T-helper 9 cell (primary cell): ENCODE measurements around the gene TRPM3.

Source experiments
- DNase-seq: peaks from one replicate; pipeline ENCODE4 v3.0.0-alpha.2; 2020

The TRPM3 gene

DNA sequence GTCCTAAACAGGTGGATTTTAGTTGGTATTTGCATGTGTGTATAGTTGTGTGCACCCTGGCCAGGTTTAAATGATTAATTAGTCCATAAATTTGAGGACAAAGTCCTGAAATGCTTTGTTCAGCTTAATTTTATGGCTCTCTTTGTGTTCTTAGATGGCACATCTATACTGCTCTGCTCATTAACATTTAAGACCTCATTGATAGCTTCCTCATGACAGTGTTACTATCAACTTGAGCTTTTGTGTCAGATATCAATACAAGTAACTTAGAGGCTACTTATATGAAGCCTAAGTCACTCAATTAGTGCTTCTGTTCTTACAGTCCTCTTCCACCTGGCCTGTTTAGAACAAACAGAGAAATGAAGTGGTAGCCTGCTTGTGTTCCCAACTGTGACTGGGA is 240.9 kb downstream of the TRPM3 start:
- no peak for DNase-seq

DNA sequence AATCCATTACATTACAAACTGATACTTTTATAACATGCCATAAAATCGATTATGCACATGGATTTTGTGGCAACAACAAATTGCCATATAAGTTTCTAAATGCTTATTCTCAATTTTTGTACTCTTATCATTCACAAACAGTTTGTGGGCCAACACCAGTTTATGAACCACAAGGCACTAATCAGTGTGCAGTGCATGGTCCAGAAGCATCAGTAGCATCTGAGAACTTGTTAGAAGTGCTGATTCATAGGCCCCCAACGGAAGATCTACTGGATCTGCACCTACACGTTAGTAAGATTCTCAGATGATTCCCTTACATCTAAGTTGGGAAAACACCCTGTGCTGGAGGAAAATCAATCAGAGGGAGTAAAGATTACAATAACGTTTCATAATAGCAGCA is 242.8 kb downstream of the TRPM3 start:
- DNase-seq: no peak

DNA sequence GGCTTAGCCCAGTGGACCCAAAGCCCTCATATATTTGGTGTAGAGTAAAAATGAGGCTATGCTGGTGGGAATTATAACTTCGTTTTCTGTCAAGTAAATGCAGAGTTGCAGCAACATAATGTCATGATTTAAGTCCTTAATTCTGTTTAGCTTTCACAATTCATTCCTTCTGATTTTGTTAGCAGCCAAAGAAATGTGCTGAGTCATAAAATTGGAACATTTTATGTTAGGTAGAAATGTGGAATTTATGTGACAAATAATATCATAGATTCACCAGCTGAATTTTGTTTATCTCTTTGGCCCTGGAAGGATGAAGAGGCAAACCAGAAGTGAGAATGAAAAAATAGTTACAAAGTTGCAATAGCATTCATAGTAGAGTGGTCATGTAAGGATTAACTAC is 247.0 kb downstream of the TRPM3 start:
- DNase-seq: no peak

DNA sequence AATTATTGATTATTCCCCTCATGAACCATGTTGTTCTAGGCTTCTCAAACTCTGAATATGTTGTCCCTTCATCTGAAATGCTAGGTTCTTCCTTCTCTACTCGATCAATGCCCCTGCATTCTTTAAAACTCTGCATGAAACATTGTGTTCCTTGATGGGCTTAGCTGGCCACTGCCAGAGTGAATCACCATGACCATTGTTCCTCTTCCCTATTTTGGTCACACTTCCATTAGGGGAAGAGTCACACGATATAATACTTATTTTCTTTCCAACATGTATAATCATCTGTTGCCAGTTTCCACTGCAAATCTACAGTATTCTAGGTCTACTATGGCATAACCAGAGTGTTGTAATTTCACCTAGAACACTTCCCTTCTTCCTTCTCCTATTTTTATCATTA is 247.9 kb downstream of the TRPM3 start:
- no peak for DNase-seq

DNA sequence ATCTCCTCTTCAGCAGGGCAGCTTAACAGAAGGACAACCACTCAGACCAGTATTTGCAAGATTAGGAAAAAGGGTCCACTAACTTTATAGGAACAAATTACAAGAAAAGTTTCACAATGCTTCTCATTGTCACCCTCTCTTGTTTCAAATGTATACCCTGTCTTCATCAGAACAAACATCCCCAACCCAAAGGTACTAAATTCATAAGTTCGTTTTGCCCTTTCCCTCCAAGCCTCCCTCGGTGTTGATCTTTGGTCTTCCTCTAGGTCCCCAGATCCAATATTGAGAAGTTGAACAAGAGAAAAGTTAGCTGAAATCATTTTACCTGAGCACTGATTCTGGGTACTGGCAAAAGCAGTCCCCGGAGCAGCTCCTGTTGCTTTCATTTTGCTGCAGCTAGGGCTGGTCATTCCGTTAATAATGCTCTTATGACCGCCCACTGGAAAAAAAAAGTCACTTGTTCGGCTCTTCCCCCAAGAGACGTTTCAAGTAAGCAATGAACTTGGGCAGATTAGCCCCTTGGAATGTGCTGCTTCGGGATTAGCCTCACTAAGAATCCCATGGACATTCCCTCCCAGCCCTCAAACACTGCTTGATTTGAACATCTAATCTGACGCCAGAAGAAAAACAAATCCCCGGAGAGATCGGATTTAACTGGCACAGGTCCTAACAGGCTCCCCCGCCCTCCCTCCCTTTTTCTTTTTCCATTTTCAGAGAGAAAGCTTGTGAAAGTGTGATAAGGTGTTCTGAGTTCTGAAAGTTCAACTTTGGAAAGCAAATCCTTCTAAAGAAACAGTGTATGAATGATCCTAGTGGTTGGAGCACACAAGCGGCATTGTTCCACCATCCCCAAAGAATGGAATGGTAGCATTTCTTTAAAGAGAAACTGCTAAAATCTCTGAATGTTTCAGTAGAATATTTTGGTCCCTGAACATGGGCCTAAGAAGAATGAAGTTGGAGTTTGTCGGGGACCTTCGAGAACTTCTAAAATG is 252.5 kb downstream of the TRPM3 start:
- DNase-seq: no peak

DNA sequence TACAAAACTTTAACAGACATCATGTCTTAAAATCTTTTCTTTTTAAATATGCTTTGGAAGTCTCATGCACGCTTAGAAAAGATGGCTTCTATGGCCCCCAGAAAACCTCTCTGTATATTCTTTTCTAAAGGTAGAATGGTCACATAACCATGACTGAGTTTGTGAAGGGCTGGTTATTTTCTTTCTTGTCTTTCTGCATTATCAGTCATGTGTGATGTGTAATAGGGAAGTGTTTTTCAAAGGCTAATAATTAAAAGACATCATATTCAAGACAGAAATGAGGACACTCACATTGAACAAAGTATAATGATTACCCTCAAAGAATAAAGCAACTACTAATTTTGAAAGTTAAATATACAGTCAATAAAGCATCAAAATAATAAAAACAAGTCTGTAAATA is 253.4 kb downstream of the TRPM3 start:
- no peak for DNase-seq

DNA sequence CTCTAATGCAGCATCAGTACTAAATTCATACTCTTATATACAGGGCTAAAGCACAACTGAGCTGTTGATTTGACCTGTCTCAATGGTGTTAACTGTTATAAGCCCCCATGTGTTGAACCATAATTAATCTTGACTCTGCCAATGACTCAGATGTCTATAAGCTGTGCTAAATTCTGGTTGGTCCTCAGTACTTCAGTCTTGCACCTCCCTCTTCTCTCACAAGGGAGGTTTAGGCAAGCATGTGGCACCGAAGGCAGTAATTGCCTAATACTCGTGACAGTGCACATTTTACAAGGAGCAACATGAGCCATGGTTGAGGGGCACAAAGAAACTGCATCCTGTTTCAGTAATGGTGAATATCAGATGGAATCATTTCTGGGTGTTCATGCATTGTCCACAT is 255.9 kb downstream of the TRPM3 start:
- DNase-seq: no peak

DNA sequence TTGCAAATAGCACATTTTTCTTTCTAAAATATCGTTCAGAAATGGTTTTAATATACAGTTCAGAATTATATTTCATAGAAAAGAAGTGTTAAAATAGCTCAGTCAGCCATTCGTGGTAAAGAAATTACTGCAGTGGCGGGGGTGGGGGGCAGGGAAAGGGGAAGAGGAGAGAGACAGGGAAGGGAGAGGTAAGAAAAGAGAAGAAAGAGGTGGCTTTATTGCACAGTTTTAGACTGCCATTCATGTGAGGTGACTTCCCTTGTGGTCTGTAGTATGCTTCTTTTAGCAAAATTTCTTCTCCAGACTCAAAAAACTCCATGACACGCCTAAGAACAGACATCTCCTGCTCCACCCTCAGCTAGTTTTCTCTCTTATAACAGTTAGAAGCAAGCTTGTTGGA is 259.6 kb downstream of the TRPM3 start:
- no peak for DNase-seq

DNA sequence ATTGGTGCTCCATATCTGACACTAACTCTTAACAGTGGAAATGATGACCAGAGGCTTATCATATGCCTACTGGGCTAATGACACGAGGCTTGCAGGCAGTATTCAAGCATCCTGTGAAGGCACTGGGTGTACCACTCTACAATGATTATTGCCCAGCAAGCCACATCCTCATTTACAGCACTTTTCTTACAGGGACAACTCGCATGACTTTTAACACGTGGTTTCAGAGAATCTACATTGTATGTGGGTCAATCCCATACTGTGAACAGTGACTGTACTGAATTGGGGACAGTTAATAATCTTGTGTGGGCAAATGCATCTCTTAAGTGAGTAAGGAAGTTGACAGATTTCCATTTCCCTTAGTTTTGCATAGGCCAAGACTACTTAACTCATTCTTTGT is 260.0 kb downstream of the TRPM3 start:
- no peak for DNase-seq

DNA sequence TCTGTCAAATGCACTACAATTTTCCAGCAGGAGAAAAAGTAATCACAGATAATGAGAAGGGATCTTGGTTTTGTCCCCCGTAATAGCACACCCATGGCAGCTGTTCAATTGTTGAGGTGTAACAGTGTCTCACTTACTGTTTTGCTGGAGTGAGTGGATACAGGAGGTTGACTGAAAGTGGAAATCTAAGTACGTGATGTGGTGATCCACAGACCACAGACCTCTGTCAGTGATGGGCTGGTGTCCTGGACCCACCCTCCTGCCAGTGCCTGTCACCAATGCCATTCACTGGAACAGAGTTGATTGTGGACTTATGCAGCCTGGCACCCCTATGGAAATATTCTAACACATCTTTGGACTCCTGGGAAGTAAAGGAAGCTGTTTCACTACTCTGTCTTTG is 261.7 kb downstream of the TRPM3 start:
- DNase-seq: no peak

DNA sequence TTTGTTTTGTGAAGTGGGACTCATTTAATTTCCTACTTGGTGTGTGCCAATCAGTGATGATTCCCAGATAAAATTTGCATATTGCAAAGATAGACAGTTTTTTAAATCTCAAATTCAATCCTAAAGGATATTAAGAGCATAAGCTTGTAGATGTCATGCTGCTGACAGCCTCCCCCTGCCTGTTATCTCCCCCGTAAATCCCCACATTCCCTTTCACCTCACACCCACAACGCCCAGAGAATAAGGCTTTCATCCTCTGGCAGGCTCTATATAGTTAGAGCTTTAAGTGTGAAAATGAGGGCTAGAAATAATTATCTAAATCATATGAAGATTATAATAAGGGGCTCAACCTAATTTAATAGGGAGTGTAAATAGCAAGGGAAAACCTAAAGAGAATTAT is 265.0 kb downstream of the TRPM3 start:
- no peak for DNase-seq

DNA sequence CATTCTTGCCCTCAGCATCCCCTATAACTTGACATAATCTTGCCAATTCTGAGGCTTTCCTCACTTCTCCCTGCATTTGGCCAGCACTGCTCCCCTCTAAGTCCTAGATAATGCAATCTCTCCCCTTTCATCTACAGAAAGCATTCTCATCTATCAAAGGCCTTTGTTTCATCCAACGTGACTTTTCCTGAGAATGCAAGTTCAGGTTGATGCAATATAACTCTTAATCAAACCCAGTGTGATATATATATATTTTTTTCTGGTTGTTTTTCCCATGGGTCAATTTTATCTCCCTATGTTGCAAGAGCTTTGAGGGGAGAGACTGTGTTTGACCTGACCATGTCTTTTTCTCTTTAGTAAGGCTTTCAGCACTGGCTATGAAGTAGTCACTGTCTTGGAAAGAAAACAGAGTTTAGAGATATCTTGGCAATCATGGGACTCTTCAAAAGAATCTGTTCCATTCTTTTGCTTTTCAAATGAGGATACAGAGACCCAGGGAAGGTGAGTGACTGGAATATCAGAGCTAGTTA is 268.6 kb downstream of the TRPM3 start:
- DNase-seq: no peak

DNA sequence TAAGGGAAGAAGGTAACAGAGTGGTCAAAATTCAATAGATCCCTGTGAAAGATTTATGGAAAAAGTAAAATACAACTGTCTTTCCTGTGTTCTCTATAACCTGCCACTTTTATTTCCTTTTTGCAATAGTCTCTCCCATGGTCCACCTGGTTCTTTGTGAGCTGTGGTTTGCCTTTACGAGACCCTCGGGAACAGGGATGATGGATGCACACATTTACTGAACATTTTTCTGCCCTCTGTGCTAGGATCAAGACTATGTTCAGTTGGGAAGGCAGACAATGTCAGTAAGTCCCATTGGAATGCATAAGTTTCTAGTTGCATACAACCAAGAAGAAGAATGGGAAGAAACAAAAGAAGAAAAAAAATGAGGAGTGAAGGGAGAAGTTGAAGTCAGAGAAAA is 281.2 kb downstream of the TRPM3 start:
- DNase-seq: no peak

DNA sequence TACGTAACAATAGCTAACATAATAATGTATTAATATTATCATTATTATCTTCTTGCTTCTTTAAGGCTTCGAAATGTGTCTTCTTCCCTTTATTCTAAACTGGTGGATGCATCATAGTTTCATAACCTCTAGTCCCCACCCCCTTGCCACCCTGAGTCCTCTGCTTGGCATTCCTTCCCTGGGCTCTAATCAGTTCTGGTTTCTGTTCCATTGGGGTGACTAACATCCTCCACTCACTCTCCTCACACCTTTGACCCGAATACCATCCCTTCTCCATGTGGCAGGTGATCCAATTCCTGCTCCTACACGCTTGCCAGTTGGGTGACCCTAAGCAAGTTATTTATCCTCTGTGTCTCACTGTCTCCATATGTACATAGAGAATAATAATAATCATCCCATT is 286.1 kb downstream of the TRPM3 start:
- DNase-seq: no peak

DNA sequence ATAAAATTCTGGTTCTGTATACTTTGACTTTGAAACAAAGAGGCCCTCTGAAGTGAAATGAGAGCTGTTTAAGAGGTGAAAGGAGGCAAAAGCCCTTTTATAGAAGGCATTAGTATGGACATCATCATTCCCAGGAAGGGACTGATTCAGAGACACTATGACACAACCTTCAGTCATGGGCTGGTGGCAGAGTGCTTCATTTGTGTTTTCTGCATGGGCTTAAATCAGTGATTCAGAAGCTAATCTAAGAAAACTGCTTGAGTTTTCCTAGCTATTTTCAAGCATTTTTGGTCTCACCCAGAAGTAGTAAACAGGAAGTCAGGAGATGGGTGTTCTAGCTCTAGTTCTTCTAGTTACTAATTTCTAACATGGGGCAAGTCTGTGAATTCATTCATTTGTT is 288.9 kb downstream of the TRPM3 start:
- no peak for DNase-seq

DNA sequence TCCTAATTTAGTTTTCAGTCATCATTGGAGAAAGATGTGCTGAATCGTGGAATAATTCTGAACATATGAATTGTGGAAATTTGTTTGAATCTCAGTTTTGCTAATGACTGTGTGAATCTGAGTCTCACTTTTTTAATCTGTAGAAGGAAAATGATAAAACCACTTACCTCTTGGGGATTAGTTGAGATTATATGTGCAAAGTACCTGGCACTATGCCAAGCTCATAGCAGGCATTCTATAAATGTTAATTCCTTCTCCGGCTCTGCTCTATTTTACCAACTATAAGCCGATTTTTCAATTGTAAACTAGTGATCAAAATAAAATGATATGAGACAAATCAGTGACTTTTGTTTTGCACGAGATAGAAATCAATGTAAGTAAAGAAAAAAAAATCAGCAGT is 290.8 kb downstream of the TRPM3 start:
- no peak for DNase-seq

DNA sequence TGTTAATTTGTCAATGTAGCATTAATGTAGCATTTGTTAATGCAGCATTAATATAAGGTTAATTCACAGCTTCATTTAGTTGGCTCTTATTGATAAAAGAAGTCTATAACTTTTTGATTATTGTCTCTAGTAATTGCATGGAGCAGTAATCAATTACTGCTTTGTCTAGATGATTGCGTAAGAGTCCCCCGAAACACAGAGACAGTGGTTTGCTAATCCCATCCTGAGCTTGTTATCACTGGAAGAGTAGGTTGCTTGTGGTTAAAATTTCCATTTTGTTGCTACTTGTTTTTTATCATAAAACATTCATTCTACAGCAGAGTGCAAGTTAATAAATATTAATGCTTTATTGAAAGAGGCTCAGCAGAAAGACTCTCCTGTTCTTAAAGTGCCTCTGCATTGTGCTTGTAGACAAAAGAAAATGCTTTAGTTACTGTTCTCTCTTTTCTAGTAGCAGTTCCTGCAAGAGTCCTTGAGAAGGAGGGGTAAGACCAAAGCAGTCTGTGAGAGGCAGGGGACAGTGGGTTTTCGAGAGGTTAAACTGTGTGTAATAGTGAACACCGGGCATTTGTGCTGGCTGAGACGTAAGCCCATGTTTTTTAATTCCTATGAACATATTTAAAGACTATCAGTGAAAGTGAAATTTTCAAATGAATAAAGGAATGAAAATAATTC is 291.7 kb downstream of the TRPM3 start:
- DNase-seq: no peak

DNA sequence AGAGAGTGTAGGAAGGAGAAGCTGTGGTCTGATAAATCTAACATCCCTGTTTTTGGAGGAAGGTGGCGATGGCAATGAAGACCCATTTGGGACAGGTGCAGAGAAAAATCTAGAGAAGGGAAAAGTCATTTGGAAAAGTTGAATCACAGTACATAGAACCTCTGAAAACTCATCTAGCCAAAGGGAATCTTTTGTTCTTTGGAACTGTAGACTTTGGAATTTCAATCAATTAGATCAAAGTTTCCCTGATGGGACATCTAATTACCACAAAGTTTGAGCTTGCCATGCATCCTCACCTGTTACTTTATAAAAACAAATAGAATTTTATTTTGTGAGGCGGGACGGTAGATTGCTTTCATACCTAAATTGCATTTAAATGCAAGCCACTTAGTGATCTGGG is 294.9 kb downstream of the TRPM3 start:
- no peak for DNase-seq

DNA sequence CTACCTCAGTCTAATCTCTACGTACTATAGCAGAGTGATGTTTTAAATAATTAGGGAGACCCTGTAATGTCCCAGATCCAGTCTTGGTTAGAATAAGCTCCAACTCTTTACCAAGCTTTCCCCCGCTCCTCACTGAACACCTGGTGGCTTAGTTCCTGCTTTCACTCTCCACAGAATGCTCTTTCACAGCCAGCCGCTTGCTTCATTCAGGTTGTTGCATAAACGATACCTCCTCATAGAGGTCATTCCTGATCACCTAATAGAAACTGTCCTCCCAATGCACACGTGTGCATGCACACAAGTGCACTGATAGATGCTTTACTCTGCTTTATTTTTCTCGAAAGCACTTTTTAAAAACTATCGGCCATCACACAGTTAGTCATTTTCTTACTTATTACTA is 298.1 kb downstream of the TRPM3 start:
- DNase-seq: no peak

DNA sequence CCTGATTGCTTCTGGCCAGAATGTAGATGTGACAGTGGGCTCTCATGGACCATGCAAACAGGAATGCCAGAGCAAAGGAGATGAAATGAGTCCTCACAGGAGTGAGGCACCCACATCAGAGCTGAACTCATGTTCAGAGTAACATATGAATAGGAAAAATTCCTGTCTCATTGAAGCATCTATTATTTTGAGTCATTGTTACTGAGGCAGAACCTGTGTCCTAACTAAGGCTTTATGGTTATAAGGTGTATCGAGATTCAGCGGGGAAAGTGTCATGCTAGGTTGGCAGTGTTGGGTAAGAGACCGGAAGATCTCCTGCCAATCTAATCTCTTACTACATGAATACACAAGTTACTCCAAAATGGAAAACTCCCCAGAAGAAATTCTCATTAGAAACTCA is 304.1 kb downstream of the TRPM3 start:
- DNase-seq: no peak

DNA sequence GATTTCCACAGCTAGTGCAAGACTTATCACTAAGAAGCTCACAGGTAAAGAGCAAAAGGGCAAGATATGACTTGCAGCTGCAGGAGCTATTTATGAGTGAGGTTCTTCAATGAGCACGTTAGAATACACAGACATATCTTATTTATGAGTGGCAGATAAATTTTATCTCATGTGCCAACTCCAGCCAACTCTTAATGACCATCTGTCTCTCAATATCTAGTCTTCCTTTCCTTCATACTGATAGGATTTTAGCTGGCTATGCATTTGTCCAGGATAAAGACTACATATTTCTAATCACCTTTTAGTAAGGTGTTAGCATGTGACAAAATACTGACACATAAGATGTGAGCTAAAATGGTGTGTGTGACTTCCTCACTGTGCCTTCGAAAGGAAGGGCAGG is 304.5 kb downstream of the TRPM3 start:
- DNase-seq: no peak

DNA sequence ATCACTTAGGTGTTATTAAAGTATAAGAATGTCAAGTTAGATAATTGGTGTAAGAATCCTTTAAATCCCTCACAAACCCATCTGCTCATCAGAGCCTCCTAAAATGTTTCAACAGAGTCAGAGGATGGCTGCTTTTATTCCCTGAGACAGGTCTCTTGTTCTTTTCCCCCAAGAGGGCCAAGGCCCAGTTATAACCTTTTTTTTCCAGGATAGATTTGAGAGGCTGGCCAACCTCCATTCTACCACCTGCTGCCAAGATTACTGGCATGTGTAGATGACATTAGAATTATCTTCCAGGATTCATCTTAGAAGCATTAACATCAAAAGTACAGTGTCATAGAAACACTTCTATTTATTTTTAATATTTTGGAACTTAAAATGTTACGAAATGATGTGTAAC is 305.1 kb downstream of the TRPM3 start:
- DNase-seq: no peak

DNA sequence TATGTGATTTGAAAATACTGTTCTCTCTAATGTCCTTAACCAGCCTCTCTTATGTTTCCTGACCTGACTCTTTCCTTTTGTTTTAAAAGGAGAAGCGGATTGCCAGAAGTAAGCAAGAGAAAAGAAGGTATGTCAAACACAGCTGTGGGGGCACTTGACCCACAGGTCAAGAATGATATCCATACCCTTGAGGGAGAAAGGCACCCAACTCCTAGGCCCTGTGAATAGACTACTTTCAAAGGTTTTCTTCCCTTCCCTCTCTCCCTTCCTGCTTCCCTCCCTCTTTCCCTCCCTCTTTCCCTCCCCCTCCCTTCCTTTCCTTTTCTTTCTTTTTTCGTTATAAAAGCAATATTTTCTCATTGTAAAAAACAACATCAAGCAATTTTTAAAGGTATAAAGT is 306.8 kb downstream of the TRPM3 start:
- no peak for DNase-seq

DNA sequence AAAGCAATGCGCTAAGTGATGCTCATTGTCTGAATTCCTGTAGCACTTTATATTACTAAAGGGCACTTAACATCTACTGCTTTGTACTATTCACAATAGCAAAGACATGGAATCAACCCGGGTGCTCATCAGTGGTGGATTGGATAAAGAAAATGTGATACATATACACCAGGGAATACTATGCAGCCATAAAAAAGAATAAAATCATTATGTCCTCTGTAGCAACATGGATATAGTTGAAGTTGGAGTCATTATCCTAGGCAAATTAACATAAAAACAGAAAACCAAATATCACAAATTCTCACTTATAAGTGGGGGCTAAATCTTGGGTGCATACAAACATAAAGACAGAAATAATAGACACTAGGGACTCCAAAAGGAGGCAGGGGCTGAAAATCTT is 308.3 kb downstream of the TRPM3 start:
- DNase-seq: no peak
